H9 (cell line): ENCODE measurements around the gene CACNA1D. TPM values are rescaled to one million over a fixed set of nuclear protein-coding genes. Genes with fewer than 3 reads are reported as not detected.

ENCODE experiments used
- DNase-seq: peaks from one replicate; pipeline ENCODE4 v3.0.0-alpha.2; 2017
- H2AFZ ChIP-seq: one replicate; pipeline ENCODE4 v1.6.1; 2013; ENCODE audit warnings: mild to moderate bottlenecking, low read length, control low read depth, moderate library complexity
- H2AK5ac ChIP-seq: 2 replicates; pipeline ENCODE4 v1.6.1; 2013; ENCODE audit warnings: low read length, control low read depth, mixed read lengths; ENCODE audit not compliant: insufficient read length
- H2BK120ac ChIP-seq: one replicate; pipeline ENCODE4 v1.6.1; 2013; ENCODE audit warnings: low read depth, mild to moderate bottlenecking, low read length, control low read depth, inconsistent platforms; ENCODE audit not compliant: poor library complexity, severe bottlenecking
- H2BK12ac ChIP-seq: 2 replicates; pipeline ENCODE4 v1.6.1; 2013; ENCODE audit warnings: low read length, control low read depth, mixed read lengths, low read depth; ENCODE audit not compliant: insufficient read length
- H2BK15ac ChIP-seq: 2 replicates; pipeline ENCODE4 v1.6.1; 2013; ENCODE audit warnings: low read depth, low read length, control low read depth
- H2BK20ac ChIP-seq: one replicate; pipeline ENCODE4 v1.6.1; 2013; ENCODE audit warnings: low read depth, mild to moderate bottlenecking, low read length, control low read depth, inconsistent platforms; ENCODE audit not compliant: poor library complexity, severe bottlenecking
- H2BK5ac ChIP-seq: 2 replicates; pipeline ENCODE4 v1.6.1; 2013; ENCODE audit warnings: low read length, control low read depth, mixed read lengths; ENCODE audit not compliant: insufficient read length
- H3K14ac ChIP-seq: 2 replicates; pipeline ENCODE4 v1.6.1; 2013; ENCODE audit warnings: low read length, control low read depth; ENCODE audit not compliant: insufficient read depth
- H3K18ac ChIP-seq: 2 replicates; pipeline ENCODE4 v1.6.1; 2013; ENCODE audit warnings: low read depth, mild to moderate bottlenecking, mixed read lengths, low read length, control low read depth; ENCODE audit not compliant: insufficient read length
- H3K23ac ChIP-seq: 2 replicates; pipeline ENCODE4 v1.6.1; 2013; ENCODE audit warnings: low read length, control low read depth, mixed read lengths, low read depth; ENCODE audit not compliant: insufficient read length
- H3K23me2 ChIP-seq: 2 replicates; pipeline ENCODE4 v1.6.1; 2013; ENCODE audit warnings: low read depth, mild to moderate bottlenecking, mixed read lengths, low read length, control low read depth; ENCODE audit not compliant: insufficient read length, poor library complexity, severe bottlenecking
- H3K27ac ChIP-seq: 2 replicates; pipeline ENCODE4 v1.5.1; 2013; ENCODE audit warnings: low read length, control low read depth, mixed read lengths, low read depth; ENCODE audit not compliant: insufficient read length
- H3K27me3 ChIP-seq: 2 replicates; pipeline ENCODE4 v1.6.1; 2013; ENCODE audit warnings: low read length, control low read depth, inconsistent platforms; ENCODE audit not compliant: insufficient read depth
- H3K4ac ChIP-seq: 2 replicates; pipeline ENCODE4 v1.6.1; 2013; ENCODE audit warnings: low read depth, mild to moderate bottlenecking, control low read depth, inconsistent platforms, low read length, moderate library complexity
- H3K4me1 ChIP-seq: 2 replicates; pipeline ENCODE4 v1.6.1; 2013; ENCODE audit warnings: low read length, control low read depth, inconsistent platforms; ENCODE audit not compliant: insufficient read depth
- H3K4me2 ChIP-seq: 2 replicates; pipeline ENCODE4 v1.6.1; 2013; ENCODE audit warnings: low read length, control low read depth, mixed read lengths; ENCODE audit not compliant: insufficient read length, insufficient read depth
- H3K56ac ChIP-seq: 2 replicates; pipeline ENCODE4 v1.6.1; 2013; ENCODE audit warnings: low read depth, mild to moderate bottlenecking, mixed read lengths, low read length, control low read depth; ENCODE audit not compliant: insufficient read length
- H3K79me1 ChIP-seq: 2 replicates; pipeline ENCODE4 v1.6.1; 2013; ENCODE audit warnings: low read depth, mild to moderate bottlenecking, moderate library complexity, low read length, control low read depth, inconsistent platforms; ENCODE audit not compliant: insufficient read depth, poor library complexity, severe bottlenecking
- H3K79me2 ChIP-seq: 2 replicates; pipeline ENCODE4 v1.6.1; 2013; ENCODE audit warnings: low read length, control low read depth, inconsistent platforms; ENCODE audit not compliant: insufficient read depth
- H3K9ac ChIP-seq: 2 replicates; pipeline ENCODE4 v1.6.1; 2013; ENCODE audit warnings: low read length, control low read depth, mixed read lengths; ENCODE audit not compliant: insufficient read length; ENCODE audit errors: extremely low read depth
- H3K9me3 ChIP-seq: one replicate; pipeline ENCODE4 v1.6.1; 2013; ENCODE audit warnings: low read depth, low read length, inconsistent platforms; ENCODE audit not compliant: control insufficient read depth
- H3T11ph ChIP-seq: one replicate; pipeline ENCODE4 v1.6.1; 2013; ENCODE audit warnings: mild to moderate bottlenecking, low read length, control low read depth, inconsistent platforms
- H4K20me1 ChIP-seq: one replicate; pipeline ENCODE4 v1.6.1; 2013; ENCODE audit not compliant: control insufficient read depth, insufficient read length, insufficient read depth
- H4K5ac ChIP-seq: 2 replicates; pipeline ENCODE4 v1.6.1; 2013; ENCODE audit warnings: low read depth, mild to moderate bottlenecking, mixed read lengths, low read length, control low read depth; ENCODE audit not compliant: insufficient read length
- H4K8ac ChIP-seq: replicated peaks from 2 replicates; pipeline ENCODE4 v1.6.1; 2013; ENCODE audit warnings: low read length, control low read depth, mixed read lengths, low read depth; ENCODE audit not compliant: insufficient read length
- H4K91ac ChIP-seq: 2 replicates; pipeline ENCODE4 v1.6.1; 2013; ENCODE audit warnings: low read depth, mild to moderate bottlenecking, moderate library complexity, mixed read lengths, low read length, control low read depth; ENCODE audit not compliant: insufficient read length
- H3K27ac Mint-ChIP-seq, 3 experiments: 2 replicates in 2 of 3; 3 replicates in 1 of 3; pipeline ENCODE4 v1.8.0; 2020 to 2021; ENCODE audit warnings: mixed read lengths in 3 of 3, mild to moderate bottlenecking in 1 of 3, moderate library complexity in 1 of 3
- H3K27me3 Mint-ChIP-seq: 2 replicates; pipeline ENCODE4 v1.8.0; 2021; ENCODE audit warnings: low read depth, mild to moderate bottlenecking, moderate library complexity, mixed read lengths
- H3K36me3 Mint-ChIP-seq, 3 experiments: 2 replicates in 2 of 3; 3 replicates in 1 of 3; pipeline ENCODE4 v1.8.0; 2020 to 2021; ENCODE audit warnings: low read depth in 3 of 3, mixed read lengths in 3 of 3; ENCODE audit not compliant: insufficient read depth in 1 of 3
- H3K4me1 Mint-ChIP-seq, 2 experiments: 2 replicates each; pipeline ENCODE4 v1.8.0; 2020; ENCODE audit warnings: mixed read lengths in 2 of 2
- H3K4me3 Mint-ChIP-seq, 2 experiments: 2 replicates in 1 of 2; 3 replicates in 1 of 2; pipeline ENCODE4 v1.8.0; 2020 to 2021; ENCODE audit warnings: mild to moderate bottlenecking in 2 of 2, mixed read lengths in 2 of 2, moderate library complexity in 1 of 2
- H3K9me3 Mint-ChIP-seq, 2 experiments: 2 replicates in 1 of 2; 3 replicates in 1 of 2; pipeline ENCODE4 v1.8.0; 2020; ENCODE audit warnings: mild to moderate bottlenecking in 2 of 2, mixed read lengths in 2 of 2, moderate library complexity in 1 of 2
- WGBS: extraction: QIAGEN DNeasy Blood & Tissue Kit; methylation state at CpG from one replicate; pipeline ENCODE4 v1.1.7; 2013; ENCODE audit warnings: missing lambda C conversion rate, low lambda C conversion rate, mixed read lengths; ENCODE audit not compliant: insufficient read length; ENCODE audit errors: extremely low coverage; 5-methylcytosine and 5-hydroxymethylcytosine counted together
- total RNA-seq: library from RNA; stranded (reverse); gene quantifications from 2 replicates; pipeline ENCODE4 v1.2.1, GENCODE V29; 2021
- TF ChIP-seq, protein P1 (sequence below): fragments of 200-600 bp; sonication (generic); conservative IDR thresholded peaks from 3 replicates; pipeline ENCODE4 v1.8.0; 2021; ENCODE audit warnings: antibody characterized with exemption, mild to moderate bottlenecking

CACNA1D gene
- total RNA-seq, 1 experiment from 2014 or later = 3.5 TPM

DNA sequence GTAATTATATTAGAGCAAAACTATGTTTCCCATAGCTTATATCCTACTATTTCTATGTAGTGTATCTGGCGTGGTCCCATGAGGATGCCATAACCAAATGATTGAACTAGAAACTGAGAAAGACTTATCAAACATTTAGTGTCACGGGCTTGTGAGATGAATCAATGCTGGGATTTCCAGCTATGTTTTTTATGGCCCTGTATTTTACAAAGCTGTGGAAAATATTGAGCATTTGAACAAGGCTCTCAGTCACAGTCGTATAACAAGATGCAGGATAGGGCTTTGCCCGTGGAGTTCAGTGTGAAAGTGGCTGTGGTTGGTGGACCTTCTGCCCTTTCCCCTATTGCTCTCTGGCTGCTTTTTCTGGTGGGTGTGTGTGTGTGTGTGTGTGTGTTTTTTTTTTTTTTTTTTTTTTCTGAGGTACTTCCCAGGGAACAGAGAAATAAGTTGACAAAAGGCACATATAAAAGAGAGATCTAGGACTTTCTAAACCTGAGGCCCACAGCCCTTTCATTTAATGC, 60.7 kb downstream of the CACNA1D start:
- Histone ChIP-seq H3K4ac (no peak overlapping the region), H3K14ac (no peak overlapping the region), H2BK20ac (no peak overlapping the region), H3K23me2 (no peaks in the 10 kb centered on the region), H4K20me1 (no peaks in the 10 kb centered on the region), H4K8ac (no peak overlapping the region), H3K4me1 (no peaks in the 10 kb centered on the region; the same call in 1 of the 2 replicates), H3K9ac (no peak overlapping the region), H3K23ac (no peak overlapping the region), H2BK12ac (no peak overlapping the region), H4K5ac (no peak overlapping the region), H3K18ac (no peak overlapping the region), H3K79me1 (no peaks in the 10 kb centered on the region), H3K9me3 (no peaks in the 10 kb centered on the region), H3K56ac (no peak overlapping the region), H3T11ph (no peak overlapping the region), H4K91ac (no peak overlapping the region), H2AK5ac (no peak overlapping the region), H2AFZ (no peak overlapping the region), H2BK120ac (no peak overlapping the region), H3K4me2 (no peak overlapping the region), H3K27me3 (no peaks in the 10 kb centered on the region), H3K27ac (no peak overlapping the region), H2BK15ac (no peak overlapping the region), H2BK5ac (no peak overlapping the region), H3K79me2 (no peaks in the 10 kb centered on the region)
- TF ChIP-seq, protein P1, sequence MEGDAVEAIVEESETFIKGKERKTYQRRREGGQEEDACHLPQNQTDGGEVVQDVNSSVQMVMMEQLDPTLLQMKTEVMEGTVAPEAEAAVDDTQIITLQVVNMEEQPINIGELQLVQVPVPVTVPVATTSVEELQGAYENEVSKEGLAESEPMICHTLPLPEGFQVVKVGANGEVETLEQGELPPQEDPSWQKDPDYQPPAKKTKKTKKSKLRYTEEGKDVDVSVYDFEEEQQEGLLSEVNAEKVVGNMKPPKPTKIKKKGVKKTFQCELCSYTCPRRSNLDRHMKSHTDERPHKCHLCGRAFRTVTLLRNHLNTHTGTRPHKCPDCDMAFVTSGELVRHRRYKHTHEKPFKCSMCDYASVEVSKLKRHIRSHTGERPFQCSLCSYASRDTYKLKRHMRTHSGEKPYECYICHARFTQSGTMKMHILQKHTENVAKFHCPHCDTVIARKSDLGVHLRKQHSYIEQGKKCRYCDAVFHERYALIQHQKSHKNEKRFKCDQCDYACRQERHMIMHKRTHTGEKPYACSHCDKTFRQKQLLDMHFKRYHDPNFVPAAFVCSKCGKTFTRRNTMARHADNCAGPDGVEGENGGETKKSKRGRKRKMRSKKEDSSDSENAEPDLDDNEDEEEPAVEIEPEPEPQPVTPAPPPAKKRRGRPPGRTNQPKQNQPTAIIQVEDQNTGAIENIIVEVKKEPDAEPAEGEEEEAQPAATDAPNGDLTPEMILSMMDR = no peak
- Mint-ChIP-seq H3K4me1 (peaks cover 15 to 16% of the 10 kb centered on the region in 2 experiments; a peak in 3 of 4 replicates), H3K27ac (peak overlapping the region in 1 of 3 experiments; percentile 87; a peak in 1 of 7 replicates), H3K36me3 (peaks cover 0 to 5% (median 0%) of the 10 kb centered on the region in 3 experiments; a peak in 3 of 7 replicates), H3K9me3 (peaks cover 6 to 9% of the 10 kb centered on the region in 2 experiments; a peak in 4 of 5 replicates), H3K4me3 (no peak overlapping the region), H3K27me3 (peaks cover 2% of the 10 kb centered on the region)
- DNase-seq = no peak
- no CpG with 5 or more reads among the region's 4 CpGs for WGBS
